Measurements from ENCODE around the gene NTNG1.

Gene NTNG1

GRCh38 chr1:107362468-107363140 lies 221.8 kb downstream of the NTNG1 start:
- no peak for DNase-seq (ENCODE audit: extremely low read depth, low read depth)
- TF ChIP-seq CTCF (IDR thresholded peaks at IDR 0.05; ENCODE audit: low read depth, low read length, missing control alignments) = no peak
- H3K4me3 ChIP-seq (replicated peaks; ENCODE audit: low read depth, low read length) = no peak overlapping the region

- no peak for TF ChIP-seq CTCF (IDR thresholded peaks at IDR 0.05; ENCODE audit: low read depth, low read length, missing control alignments)
- no peak overlapping the region for H3K4me3 ChIP-seq (replicated peaks; ENCODE audit: low read depth, low read length)
- DNase-seq (ENCODE audit: extremely low read depth, low read depth) = no peak
Observed at GRCh38 chr1:107363154-107363553, 222.3 kb downstream of the NTNG1 start.

- TF ChIP-seq CTCF (IDR thresholded peaks at IDR 0.05; ENCODE audit: low read depth, low read length, missing control alignments) = no peak
- H3K4me3 ChIP-seq (replicated peaks; ENCODE audit: low read depth, low read length) = no peak overlapping the region
- no peak for DNase-seq (ENCODE audit: extremely low read depth, low read depth)
Observed at GRCh38 chr1:107365527-107366240, 224.8 kb downstream of the NTNG1 start.

- TF ChIP-seq CTCF (IDR thresholded peaks at IDR 0.05; ENCODE audit: low read depth, low read length, missing control alignments) = no peak
- DNase-seq (ENCODE audit: extremely low read depth, low read depth) = no peak
- no peak overlapping the region for H3K4me3 ChIP-seq (replicated peaks; ENCODE audit: low read depth, low read length)
Observed at GRCh38 chr1:107378426-107378825, 237.6 kb downstream of the NTNG1 start.

- no peak overlapping the region for H3K4me3 ChIP-seq (replicated peaks; ENCODE audit: low read depth, low read length)
- no peak for DNase-seq (ENCODE audit: extremely low read depth, low read depth)
- TF ChIP-seq CTCF (IDR thresholded peaks at IDR 0.05; ENCODE audit: low read depth, low read length, missing control alignments) = no peak
Observed at GRCh38 chr1:107378866-107379265, 238.0 kb downstream of the NTNG1 start.

GRCh38 chr1:107379826-107380225 lies 239.0 kb downstream of the NTNG1 start:
- no peak for DNase-seq (ENCODE audit: extremely low read depth, low read depth)
- no peak for TF ChIP-seq CTCF (IDR thresholded peaks at IDR 0.05; ENCODE audit: low read depth, low read length, missing control alignments)
- no peak overlapping the region for H3K4me3 ChIP-seq (replicated peaks; ENCODE audit: low read depth, low read length)
